ENCODE data around the gene RASSF5. TPM values are rescaled to one million over a fixed set of nuclear protein-coding genes. Genes with fewer than 3 reads are reported as not detected.

RASSF5 gene
- polyA plus RNA-seq, 1 of the 3 experiments (the other 2 are of a cell fraction), result 2.2 TPM

- no peaks in the 10 kb centered on the region; the same call in 1 of the 2 replicates for H3K27me3 ChIP-seq (ENCODE audit: insufficient read depth)
- H3K9me3 ChIP-seq, result no peaks in the 10 kb centered on the region
- TF ChIP-seq FOXJ3 (CRISPR knock-in tag; IDR thresholded peaks at IDR 0.05) (no peak), ZBTB33 (IDR thresholded peaks at IDR 0.05; ENCODE audit: borderline replicate concordance, low read depth) (no peak), MXI1 (IDR thresholded peaks at IDR 0.05; ENCODE audit: low read depth, low read length) (no peak), TEAD4 (IDR thresholded peaks at IDR 0.05; ENCODE audit: borderline replicate concordance, insufficient read depth) (no peak), TAF1 (IDR thresholded peaks at IDR 0.05; ENCODE audit: borderline replicate concordance, low read depth, low read length) (no peak), MAX (IDR thresholded peaks at IDR 0.05; ENCODE audit: low read depth) (no peak), IRF3 (IDR thresholded peaks at IDR 0.05; ENCODE audit: low read depth, low read length) (no peak), JUND (IDR thresholded peaks at IDR 0.05) (no peak), SIN3A (IDR thresholded peaks at IDR 0.05; ENCODE audit: borderline replicate concordance, low read depth, low read length) (no peak), RAD21 (IDR thresholded peaks at IDR 0.05; ENCODE audit: low read length) (no peak), FOSL2 (IDR thresholded peaks at IDR 0.05; ENCODE audit: borderline replicate concordance, low read depth) (no peak), EP300 (IDR thresholded peaks at IDR 0.05; ENCODE audit: borderline replicate concordance in 1 of 2, low read depth in 1 of 2, low read length in 1 of 2) (no peak), EZH2phosphoT487 (IDR thresholded peaks at IDR 0.05; ENCODE audit: borderline replicate concordance, low read depth) (no peak), SMC3 (IDR thresholded peaks at IDR 0.05; ENCODE audit: low read depth, low read length) (no peak), CTCF (IDR thresholded peaks at IDR 0.05) (no peak)
- DNase-seq, result peak; percentile 45
- H3K4me2 ChIP-seq, result peak overlapping the region; percentile 78
- peak overlapping the region; percentile 89 for H2AFZ ChIP-seq (ENCODE audit: low read depth)
- 86% methylated on average over 14 of the region's 14 CpGs for WGBS (ENCODE audit: low lambda C conversion rate)
- no peaks in the 10 kb centered on the region for H3K36me3 ChIP-seq (replicated peaks in 1 of 2; ENCODE audit: control insufficient read depth in 1 of 2, insufficient read depth in 2 of 2, low read length in 1 of 2)
- ChIA-PET POLR2A (no interaction called here), CTCF (interaction anchor here (1.0 to 6.8 kb wide), 6 partner anchors 12 to 77 kb away, joined by 3 to 67 read pairs (median 6); partner anchors contain the start of gene EIF2D)
- H3K4me3 ChIP-seq (ENCODE audit: low read depth in 2 of 2, low read length in 1 of 2), result peak overlapping the region; percentile 61 to 69
- H3K79me2 ChIP-seq (ENCODE audit: insufficient read depth), result no peaks in the 10 kb centered on the region
- no peaks in the 10 kb centered on the region for H4K20me1 ChIP-seq (ENCODE audit: insufficient read depth)
- no peak overlapping the region for H3K27ac ChIP-seq (ENCODE audit: low read depth in 2 of 2, low read length in 1 of 2)
- peaks cover 0 to 10% of the 10 kb centered on the region in 2 experiments; a peak in 2 of 4 replicates for H3K4me1 ChIP-seq (ENCODE audit: control insufficient read depth in 1 of 2, insufficient read depth in 2 of 2, low read depth in 1 of 2, low read length in 1 of 2)
- no peak overlapping the region for H3K9ac ChIP-seq
- H3F3A ChIP-seq (replicated peaks; ENCODE audit: insufficient read depth), result no peaks in the 10 kb centered on the region
- H3K9me2 ChIP-seq, result no peaks in the 10 kb centered on the region
Observed at GRCh38 chr1:206557636-206558473, 50.5 kb downstream of the RASSF5 start.
